ENCODE data around the gene KDELR3.

Gene KDELR3

GRCh38 chr22:38440747-38441350 lies 27.0 kb upstream of the KDELR3 start:
- DNase-seq, result no peak

- no peak for DNase-seq
These were observed 26.1 kb upstream of the KDELR3 start for GRCh38 chr22:38441620-38442287.

- no peak for DNase-seq
These were observed 24.8 kb upstream of the KDELR3 start for GRCh38 chr22:38442967-38443627.

- no peak for DNase-seq
These were observed 24.0 kb upstream of the KDELR3 start for GRCh38 chr22:38443628-38444521.

GRCh38 chr22:38444783-38445182 lies 23.1 kb upstream of the KDELR3 start:
- no peak for DNase-seq

GRCh38 chr22:38446018-38446601 lies 21.8 kb upstream of the KDELR3 start:
- DNase-seq, result no peak

GRCh38 chr22:38448945-38449745 lies 18.8 kb upstream of the KDELR3 start:
- DNase-seq, result no peak

- no peak for DNase-seq
These were observed 18.1 kb upstream of the KDELR3 start for GRCh38 chr22:38449776-38450175.

GRCh38 chr22:38450234-38450797 lies 17.6 kb upstream of the KDELR3 start:
- DNase-seq, result no peak

- DNase-seq, result no peak
These were observed 16.5 kb upstream of the KDELR3 start for GRCh38 chr22:38451404-38451803.

GRCh38 chr22:38451864-38452263 lies 16.0 kb upstream of the KDELR3 start:
- DNase-seq, result no peak

GRCh38 chr22:38452373-38453065 lies 15.4 kb upstream of the KDELR3 start:
- no peak for DNase-seq

GRCh38 chr22:38453066-38453672 lies 14.7 kb upstream of the KDELR3 start:
- no peak for DNase-seq

GRCh38 chr22:38453996-38454352 lies 13.9 kb upstream of the KDELR3 start:
- DNase-seq, result no peak

GRCh38 chr22:38454353-38455075 lies 13.4 kb upstream of the KDELR3 start:
- no peak for DNase-seq

- DNase-seq, result no peak
These were observed 12.8 kb upstream of the KDELR3 start, which contains the start of gene KCNJ4 for GRCh38 chr22:38455076-38455529. TSS of gene KCNJ4 (minus strand) at chr22:38455199. CDS start at chr22:38428132, 27,067 bp downstream.

- DNase-seq, result no peak
These were observed 12.2 kb upstream of the KDELR3 start for GRCh38 chr22:38455530-38456271.

- no peak for DNase-seq
These were observed 11.5 kb upstream of the KDELR3 start for GRCh38 chr22:38456272-38456835.

Measured in NCI-H1048 (cell line).